OCI-LY1 (cell line): Measurements from ENCODE around the gene KLHL35.

ENCODE experiments used
- EZH2 ChIP-seq: fragments of 200-600 bp; sonication (generic), shearing (Covaris generic); IDR thresholded peaks from 2 replicates; pipeline ENCODE4 v1.8.0; 2017; ENCODE audit warnings: borderline replicate concordance, mixed run types, mild to moderate bottlenecking, antibody characterized with exemption, low read length, moderate library complexity, mixed read lengths
- TF ChIP-seq, protein P1 (sequence below): fragments of 200-600 bp; sonication (generic), shearing (Covaris generic); IDR thresholded peaks from 2 replicates; pipeline ENCODE4 v1.5.1; 2017; ENCODE audit warnings: mild to moderate bottlenecking, antibody characterized with exemption, low read length, moderate library complexity, mixed read lengths

DNA sequence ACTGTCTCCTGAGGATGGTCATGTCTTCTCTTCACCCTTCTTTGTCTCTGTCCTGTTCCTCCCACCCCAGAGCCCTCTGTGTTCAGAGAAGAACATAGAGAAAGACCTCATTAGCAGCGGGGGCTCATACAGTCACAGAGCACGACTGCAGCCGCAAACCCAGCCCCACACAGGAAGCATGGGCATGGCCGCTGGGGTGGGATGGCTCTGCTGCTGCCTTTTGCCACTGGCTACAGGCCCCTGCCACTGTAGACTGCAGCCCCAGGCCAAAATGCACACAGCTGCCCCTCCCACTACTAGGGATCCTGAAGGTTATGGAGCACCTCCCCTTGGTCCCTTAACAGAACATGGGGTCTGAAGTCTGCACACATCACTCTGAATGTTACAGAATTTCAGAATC, 34.9 kb upstream of the KLHL35 start:
- TF ChIP-seq, protein P1, sequence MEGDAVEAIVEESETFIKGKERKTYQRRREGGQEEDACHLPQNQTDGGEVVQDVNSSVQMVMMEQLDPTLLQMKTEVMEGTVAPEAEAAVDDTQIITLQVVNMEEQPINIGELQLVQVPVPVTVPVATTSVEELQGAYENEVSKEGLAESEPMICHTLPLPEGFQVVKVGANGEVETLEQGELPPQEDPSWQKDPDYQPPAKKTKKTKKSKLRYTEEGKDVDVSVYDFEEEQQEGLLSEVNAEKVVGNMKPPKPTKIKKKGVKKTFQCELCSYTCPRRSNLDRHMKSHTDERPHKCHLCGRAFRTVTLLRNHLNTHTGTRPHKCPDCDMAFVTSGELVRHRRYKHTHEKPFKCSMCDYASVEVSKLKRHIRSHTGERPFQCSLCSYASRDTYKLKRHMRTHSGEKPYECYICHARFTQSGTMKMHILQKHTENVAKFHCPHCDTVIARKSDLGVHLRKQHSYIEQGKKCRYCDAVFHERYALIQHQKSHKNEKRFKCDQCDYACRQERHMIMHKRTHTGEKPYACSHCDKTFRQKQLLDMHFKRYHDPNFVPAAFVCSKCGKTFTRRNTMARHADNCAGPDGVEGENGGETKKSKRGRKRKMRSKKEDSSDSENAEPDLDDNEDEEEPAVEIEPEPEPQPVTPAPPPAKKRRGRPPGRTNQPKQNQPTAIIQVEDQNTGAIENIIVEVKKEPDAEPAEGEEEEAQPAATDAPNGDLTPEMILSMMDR: no peak
- no peak for TF ChIP-seq EZH2
